ENCODE data around the gene MAGOHB.
"Not testable (repeated sequence)": the region's sequence is repeated elsewhere in the genome, so short reads cannot be mapped to it uniquely, and the experiment has no call there.

The MAGOHB gene

DNA sequence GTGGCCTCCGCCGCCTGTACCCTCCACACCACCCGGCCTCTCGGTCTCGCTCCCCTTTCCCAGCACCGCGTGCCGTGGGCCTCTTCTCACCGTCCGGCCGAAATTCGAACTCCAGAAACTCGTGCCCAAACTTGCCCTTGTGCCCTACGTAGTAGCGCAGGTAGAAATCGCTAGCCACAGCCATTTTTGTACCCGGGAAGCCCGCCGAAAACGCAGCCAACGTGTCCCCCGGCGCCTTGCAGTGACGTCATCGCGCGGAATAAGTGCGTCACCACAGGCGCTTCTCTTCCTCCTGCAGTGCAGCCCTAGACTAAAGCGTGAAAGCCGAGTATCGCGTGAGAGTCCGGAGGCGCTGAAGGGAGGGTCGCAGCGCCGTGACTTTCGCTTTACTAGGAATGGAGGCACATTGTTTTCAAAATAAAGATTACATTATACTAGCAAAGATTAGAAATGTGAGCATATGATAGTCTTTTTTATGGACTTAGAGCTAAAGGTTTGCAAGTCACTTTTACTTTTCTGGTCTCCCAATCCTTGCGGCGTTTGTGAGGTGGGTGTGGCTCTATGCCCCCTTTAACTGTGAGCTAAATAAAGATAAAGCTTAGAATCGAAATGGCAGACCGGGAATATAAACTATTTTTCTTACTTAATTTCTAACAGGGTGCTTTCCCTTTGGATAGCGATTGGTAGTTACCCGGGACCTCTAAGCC is at the start of gene MAGOHB:
MAGOHB (minus strand) TSS at position 261 of the 707 bp plus-strand sequence; CDS start at position 184, 77 bp downstream.
- DNase-seq = peak; percentile 98 to 99

DNA sequence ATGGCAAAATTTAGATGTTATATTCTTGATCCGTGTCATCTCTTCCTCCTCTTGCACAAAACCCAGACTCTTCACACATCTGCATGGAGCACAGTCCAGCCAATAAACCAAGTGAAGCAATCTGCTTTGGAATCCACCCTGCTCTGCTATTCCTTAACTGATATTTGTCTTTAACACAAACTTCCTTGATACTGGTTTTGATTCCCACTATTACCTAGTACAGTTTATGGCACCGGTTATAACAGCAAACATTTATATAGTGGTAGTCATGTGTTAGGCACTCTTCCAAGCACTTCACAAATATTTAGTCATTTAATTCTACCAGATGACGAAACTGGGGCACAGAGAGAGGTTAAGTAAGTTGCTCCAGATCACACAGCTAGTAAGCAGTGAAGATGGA is 47.9 kb upstream of the MAGOHB start:
- no peak for DNase-seq

DNA sequence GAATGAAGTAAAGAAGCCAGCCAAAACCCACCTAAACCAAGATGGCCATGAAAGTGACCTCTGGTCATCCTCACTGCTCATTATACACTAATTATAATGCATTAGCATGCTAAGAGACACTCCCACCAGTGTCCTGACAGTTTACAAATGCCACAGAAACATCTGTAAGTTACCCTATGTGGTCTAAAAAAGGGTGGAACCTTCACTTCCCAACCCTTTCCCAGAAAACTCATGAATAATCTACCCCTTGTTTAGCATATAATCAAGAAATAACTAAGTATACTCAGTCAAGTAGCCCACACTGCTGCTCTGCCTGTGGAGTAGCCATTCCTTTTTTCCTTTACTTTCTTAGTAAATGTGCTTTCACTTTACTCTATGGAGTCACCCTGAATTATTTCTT is 40.6 kb upstream of the MAGOHB start:
- no peak for DNase-seq

DNA sequence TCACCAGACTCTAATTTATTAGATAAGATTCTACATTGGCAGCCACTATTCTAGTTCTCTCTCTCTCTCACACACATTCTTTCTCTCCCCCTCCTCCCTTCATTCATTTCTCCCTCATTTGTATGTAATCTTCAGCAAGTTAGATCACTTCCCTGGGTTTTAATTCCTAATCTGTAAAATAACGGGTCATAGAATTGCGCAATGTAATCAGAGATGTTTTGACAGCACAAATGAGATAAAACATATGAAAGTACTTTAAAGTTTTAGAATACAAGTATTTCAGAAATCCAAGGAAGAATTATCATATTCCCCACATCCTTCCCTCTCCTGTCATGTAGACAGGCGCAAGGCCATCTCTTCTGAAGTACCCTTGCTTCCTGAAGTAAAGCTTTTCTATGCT is 38.8 kb upstream of the MAGOHB start:
- no peak for DNase-seq

DNA sequence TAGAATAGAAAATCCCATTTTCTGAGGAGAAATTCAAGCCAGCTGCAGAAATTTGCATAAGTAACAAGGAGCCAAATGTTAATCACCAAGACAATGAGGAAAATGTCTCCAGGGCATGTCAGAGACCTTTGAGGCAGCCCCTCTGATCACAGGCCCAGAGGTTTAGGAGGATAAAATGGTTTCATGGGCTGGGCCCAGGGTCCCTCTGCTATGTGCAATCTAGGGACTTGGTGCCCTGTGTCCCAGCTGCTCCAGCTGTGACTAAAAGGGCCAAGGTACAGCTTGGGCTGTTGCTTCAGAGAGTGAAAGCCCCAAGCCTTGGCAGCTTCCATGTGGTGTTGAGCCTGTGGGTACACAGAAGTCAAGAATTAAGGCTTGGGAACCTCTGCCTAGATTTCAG is 33.2 kb upstream of the MAGOHB start:
- not testable (repeated sequence) for DNase-seq

DNA sequence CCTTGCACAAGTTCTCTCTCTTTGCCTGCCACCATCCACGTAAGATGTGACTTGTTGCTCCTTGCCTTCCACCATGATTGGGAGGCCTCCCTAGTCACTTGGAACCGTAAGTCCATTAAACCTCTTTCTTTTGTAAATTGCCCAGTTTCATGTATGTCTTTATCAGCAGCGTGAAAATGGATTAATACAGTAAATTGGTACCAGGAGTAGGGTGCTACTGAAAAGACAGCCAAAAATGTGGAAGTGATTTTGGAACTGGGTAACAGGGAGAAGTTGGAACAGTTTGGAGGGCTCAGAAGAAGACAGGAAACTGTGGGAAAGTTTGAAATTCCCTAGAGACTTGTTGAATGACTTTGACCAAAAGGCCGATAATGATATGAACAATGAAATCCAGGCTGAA is 32.5 kb upstream of the MAGOHB start:
- DNase-seq = no peak

DNA sequence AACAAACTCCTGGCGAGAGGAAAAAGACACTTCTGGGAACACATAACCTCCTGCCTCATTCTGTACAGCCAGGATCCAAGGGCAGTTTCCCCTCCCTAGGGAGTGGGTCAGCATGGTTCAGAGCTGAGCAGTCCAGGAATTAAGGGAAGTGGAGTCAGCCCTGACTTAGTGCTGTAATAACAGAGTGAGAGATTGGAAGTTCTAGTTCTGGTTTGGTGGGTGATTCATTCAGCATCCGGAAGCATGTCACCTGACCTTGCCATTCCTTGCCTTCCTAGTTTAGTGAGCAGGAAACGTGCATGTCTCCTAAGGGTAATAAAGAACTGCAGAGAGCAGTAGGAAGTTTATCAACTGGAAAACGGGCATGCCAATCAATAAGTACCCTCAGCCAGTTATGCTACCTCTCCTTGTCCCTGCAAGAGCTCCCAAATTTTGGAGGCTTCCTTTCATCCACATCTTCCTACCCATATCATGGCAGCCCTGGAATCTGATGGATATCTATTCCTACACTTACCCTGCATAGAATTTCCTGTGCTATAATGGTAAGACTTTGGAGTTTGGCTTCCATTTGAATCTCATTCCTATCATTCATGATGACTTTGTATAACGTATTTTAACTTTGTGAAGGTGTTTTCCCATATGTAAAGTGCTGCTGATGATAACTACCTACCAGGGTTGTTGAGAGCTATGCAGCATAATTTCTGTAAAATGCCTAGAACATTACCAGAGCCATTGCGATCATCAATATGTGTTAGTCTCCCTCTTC is 28.5 kb upstream of the MAGOHB start:
- DNase-seq = no peak

DNA sequence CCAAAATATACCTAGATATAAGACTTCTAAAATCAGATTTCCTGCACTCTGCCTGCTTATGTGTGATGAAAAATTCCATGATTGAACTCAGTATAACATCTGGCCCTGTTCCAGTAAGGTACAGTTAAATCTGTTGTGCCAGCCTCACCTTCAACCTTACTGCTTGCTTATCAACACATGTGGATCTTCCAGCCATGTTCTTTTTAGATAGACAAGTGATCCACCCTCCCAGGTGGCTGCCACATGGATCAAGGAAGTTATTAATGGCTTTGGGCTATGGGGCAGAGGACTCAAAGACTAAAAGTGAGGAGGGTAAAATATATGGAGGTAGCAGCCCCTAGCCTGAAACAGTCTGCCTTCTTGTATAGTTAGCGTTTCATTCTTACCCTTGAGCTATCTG is 25.3 kb upstream of the MAGOHB start:
- no peak for DNase-seq

DNA sequence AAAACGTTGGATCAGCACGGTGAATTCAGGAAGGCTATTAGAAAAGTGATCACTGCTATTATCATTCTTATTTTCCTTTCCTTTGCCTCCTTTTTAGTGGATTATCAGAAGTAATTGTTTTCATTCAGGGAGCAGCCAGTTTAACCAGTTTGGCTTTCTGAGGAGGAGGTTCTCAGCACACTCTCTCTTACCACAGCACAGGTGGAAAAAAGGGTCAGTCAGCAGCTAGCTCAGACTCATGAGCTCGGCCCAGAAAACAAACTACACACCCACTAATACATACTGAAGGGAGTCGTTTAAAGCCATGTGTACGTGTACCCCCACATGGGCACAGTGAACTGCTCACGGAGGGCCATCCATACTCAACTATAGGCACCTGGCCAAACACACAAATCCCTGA is 23.2 kb upstream of the MAGOHB start:
- no peak for DNase-seq

DNA sequence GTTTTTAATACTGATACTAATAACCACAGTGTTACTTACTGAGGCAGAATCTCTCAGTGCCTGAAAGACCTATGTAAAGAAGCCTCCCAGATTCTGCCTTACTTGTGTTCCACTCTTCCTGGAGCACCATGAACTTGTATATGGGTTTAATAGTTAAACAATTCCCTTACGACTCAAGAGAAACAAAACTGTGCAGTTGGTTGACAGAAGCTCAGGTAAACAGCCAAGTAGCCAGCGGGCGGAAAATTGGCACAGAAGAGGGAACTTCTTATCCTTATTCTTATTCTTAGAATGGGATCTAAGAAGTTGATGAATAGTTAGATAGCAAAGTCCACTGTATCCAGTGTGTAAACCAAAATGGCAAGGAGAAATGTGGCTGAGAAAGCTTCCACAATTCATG is 22.7 kb upstream of the MAGOHB start:
- no peak for DNase-seq

DNA sequence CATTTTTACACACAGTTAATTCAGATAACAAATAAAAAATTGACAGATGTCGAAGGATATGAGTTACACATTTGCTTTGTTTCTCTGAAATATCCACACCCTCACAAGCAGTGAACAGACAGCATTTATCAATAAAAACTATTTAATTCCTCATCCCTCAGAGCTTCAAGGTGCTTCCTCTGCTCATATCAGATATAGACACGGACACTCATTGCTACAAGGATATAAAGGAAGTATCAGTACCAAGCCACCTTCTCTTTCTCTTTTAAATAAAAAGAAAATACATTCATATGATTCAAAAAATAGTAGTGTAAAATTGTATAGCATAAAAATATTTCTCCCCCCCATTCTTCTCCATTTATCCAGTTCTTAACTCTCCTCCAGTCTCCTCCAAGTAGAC is 21.9 kb upstream of the MAGOHB start:
- DNase-seq = no peak

DNA sequence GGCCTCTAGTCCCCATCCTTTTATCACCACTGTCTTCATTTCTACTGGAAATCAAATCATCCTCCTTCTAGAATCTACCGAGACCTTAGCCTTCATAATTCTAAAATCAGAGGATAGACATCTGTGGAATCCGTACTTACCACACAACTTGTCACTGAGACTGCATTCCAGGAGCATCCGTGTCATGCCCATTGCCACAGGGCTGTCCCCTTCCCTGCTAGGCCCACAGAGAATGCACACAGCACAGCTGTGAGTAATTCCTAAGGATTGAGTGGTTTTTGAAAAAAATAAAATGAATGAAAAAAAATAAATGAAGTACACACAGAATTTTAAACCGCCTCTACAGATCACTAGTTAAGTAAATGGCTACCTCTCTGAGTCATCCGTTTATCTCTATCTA is 21.0 kb upstream of the MAGOHB start:
- no peak for DNase-seq

DNA sequence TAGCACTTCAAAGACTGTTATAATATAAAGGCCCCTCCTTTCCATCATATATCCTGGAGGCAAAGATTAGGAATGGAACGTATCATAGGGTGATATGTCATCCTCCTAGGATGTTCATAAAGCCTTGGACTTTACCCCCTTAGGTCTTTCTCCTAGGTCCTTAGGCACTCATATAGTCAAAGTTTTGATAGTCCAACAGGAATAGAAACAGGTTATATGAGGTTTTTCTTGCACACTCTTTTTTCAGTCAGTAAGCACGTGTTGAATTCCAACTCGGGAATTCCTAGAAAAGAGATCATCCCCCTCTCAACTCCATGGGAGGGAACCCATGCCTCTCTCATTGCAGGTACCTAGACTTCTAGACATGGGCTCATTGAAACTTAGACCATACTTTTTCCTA is 20.1 kb upstream of the MAGOHB start:
- DNase-seq = no peak

DNA sequence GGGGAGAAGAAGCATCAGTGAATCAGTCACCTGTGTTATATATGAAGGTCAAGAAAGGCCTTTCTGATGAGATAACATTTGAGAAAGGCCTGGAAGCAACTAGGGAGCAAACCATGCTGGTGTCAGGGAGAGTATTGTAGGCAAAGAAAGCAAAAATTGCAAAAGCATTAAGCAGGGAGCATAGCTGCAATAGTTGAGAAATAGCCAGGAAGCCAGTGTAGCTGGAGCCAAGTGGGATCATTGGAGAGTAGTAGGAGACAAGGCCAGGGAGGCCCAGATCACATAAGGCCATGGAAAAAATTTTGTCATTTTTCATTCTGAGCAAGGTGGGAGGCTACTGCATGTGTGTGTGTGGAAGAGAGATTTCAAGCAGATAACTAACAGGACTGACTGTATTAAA is 18.8 kb upstream of the MAGOHB start:
- no peak for DNase-seq

DNA sequence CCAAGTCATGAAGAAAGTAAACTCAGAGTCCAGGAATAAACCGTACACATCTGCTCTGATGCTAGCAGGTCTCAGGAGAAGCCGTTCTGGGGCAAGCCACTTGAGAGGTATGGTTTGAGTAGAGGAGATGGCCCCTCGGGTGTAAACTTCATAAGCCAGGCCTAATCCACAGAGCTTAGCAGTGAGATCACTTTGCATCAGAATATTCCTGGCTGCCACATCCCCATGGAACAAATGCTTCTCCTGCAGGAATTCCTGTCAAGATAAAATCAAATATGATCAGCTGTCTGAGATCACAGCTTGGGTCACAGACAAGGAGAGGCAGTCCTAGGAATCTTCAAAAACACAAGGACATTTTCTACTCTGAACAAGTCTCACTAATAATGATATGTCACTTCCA is 11.2 kb upstream of the MAGOHB start:
- no peak for DNase-seq

DNA sequence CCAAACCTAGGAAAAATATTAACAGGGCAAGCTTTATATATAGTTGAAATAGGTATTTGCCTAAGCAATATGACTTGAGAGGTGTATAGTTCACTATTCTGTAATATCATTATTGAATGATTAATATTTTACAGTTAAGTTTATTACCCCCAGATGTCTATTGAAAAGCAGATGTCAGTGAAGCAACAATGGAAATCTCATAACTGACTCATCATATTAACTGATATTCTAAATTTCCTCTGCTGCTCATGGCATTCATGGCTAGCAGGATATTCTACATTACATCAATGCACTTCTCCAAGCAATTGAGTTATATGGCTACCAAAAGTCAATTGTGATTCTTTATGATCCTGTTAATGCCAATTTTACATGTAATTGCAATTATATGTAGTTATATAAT is 9.7 kb upstream of the MAGOHB start:
- DNase-seq = no peak

DNA sequence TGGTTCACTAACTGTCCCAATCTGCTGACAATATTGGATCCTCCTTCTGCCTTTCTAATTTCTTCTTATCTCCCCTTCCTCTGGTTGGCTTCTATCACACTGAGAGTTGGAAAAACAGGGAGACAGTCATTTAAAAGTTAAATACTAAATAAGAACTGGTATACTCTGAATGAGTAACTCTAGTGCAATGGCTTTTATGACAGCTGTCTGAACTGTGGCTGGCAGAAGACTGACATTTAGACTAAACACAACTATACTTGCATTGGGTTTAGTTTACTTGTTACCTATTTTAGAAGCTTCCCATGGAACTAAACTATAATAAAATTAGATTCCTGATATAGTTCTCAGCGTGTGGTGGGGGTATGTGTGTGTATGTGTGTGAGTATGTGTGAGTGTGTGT is 7.9 kb upstream of the MAGOHB start:
- no peak for DNase-seq

DNA sequence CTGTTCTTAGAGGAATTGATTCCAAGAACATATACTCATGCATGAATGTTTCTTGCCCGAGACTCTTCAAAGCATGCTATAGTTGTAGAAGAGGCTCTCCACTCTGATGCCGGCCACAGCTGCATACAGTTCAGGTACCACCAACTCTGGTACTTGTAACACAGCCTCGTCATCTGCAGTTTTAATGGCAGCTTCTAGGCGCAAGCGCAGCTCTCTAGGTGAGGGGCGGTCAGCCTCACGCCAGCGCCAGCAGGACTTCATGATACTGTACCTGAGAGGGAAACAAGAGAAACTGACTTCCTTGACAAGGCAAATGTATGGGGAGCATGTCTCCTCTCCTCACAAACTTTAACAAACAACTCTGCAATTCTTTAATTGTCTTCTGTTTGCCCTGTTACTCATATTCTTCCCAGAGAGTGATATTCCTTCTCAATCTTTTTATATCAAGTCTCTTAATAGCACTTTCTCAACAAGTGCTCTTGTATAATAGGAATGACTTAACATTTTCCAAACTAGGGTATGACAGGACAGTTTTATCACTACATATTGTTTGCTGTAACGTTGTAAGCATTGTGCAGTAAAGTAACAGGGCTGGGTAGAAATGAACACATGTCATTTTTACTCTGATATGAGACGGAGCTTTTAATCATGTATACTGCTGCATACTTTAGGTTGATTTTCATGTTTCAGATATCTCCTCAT is 6.8 kb upstream of the MAGOHB start:
- DNase-seq = no peak

DNA sequence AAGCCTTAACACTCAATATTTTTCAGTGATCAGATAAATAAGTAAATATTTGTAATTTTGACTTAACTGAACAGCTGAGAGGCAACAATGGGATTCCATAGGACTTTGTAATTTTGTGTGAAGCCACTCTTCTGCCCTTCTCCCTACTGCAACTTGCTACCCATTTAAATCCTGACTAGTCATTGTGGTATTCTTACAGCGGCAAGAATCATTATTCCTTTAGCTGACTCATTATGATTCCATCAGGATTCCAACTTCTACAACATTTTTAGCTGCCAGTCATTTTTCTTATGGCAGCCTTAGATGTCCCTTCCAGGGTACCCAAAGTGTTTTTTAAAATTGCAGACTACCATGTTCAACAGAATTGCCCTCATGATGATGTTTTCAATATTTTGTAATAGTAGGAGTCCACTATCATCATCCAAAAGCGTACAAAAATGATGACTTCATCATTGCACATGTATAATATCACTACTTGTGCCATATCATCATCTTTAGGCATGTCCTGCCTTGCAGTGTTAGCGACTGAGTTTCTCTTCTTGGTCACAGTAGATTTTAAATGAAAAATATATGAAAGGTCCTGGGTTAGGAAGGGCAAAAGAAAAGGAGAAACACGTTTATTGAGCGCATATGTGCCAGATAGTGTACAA is 5.1 kb upstream of the MAGOHB start:
- no peak for DNase-seq

DNA sequence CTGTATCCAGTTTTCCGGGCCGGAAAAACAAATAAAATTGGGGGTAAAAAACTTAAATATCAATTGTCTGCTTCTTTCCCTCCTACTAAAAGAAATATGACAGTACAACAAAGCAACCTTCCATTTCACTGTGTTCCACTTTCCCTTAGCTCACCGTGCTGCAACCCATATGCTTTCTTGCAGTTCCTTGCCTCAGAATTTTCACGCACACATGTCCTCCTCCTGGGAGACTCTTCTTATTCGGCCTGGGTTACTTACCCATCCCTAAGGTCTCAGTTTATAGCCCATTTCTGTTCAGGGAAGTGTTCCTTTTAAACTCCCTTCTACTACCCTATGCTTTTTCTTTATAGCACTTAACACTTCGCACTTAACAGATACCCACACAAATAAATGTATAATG is 4.5 kb upstream of the MAGOHB start:
- DNase-seq = no peak

DNA sequence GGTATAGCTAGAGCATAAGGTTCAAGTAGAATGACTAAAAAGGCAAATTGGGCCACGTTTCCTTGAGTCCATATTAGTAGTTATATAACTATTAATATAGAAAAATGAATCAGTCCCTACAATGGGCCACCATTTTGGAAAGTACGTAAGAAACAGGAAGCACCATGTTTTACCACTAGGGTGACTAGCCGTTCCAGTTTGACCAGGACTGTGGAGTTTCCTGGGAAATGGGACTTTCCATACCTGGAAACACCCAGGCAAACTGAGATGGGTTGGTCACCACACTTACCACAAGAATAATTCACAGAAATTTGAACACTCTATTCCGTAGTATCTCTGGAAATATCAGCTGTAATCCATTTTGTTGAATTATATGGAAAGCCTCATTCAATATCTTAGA is 2.1 kb upstream of the MAGOHB start:
- DNase-seq = no peak

DNA sequence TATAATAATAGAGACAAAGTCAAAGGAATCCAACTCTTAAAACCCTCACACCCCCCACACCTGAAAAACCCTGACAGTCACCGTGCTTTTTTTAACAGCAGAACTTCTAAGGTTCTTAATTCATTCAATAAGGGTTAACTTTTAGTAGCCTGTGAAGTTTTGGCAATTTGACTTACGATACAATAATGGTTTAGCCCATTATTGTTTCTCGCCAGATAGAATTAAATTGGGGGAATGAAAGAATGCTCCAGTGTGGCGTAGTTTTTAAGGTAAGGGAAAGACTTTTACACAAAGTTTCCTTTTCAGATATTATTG is 604 bp upstream of the MAGOHB start:
- DNase-seq = no peak

DNA sequence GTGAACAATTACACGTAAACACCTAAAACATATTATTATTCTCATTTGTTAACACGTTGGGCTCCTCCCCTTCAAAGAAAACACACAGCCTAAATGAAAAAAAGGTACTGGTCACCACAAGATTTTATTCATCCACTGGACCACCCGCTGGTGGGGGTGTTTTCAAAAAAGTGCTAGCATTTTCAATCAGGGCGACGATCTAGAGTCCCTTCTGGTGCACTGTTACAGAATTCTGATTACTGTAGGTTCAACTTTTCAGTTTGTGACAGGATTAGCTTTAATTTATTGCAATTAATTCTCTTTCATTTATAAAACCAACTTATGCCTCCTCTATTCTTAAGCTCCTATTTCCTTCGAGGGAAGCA is 443 bp downstream of the MAGOHB start:
- DNase-seq = no peak

DNA sequence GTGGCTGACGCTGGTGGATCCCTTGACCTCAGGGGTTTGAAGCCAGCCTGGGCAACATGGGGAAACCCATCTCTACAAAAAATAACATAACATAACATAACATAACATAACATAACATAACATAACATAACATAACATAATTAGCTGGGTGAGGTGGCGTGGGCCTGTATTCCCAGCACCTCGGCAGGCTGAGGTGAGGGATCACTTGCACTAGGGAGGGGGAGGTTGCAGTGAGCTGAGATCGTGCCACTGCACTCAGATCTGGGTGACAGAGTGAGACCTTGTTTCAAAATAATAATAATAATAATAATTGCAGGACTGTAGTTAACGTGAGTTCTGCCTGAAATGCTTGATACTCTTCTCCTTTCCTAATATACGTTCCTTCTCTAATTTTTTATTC is 1.3 kb downstream of the MAGOHB start:
- DNase-seq = no peak
